ENCODE results near the gene LAMB1. TPM values are rescaled to one million over a fixed set of nuclear protein-coding genes. Genes with fewer than 3 reads are reported as not detected.

The LAMB1 gene
- total RNA-seq, 1 donor from 2014 or later, result 226 TPM

- Mint-ChIP-seq H3K36me3 (peaks cover 46% of the 10 kb centered on the region), H3K4me3 (no peak overlapping the region), H3K27me3 (no peaks in the 10 kb centered on the region), H3K4me1 (ENCODE audit: unreplicated experiment) (peaks cover 15% of the 10 kb centered on the region), H3K27ac (no peak overlapping the region), H3K9me3 (no peaks in the 10 kb centered on the region)
- DNase-seq (ENCODE audit: extremely low spot score, unreplicated experiment), result no peak
- no peak for TF ChIP-seq CTCF (conservative IDR thresholded peaks at IDR 0.05)
Measured at GRCh38 chr7:107968449-107968848, 34.5 kb downstream of the LAMB1 start.

- no peaks in the 10 kb centered on the region for H3K27me3 Mint-ChIP-seq
- no peak for DNase-seq (ENCODE audit: extremely low spot score, unreplicated experiment)
- peaks cover 42% of the 10 kb centered on the region for H3K36me3 Mint-ChIP-seq
- no peaks in the 10 kb centered on the region for H3K9me3 Mint-ChIP-seq
- no peak for TF ChIP-seq CTCF (conservative IDR thresholded peaks at IDR 0.05)
- no peak overlapping the region for H3K27ac Mint-ChIP-seq
- peaks cover 8% of the 10 kb centered on the region for H3K4me1 Mint-ChIP-seq (ENCODE audit: unreplicated experiment)
- H3K4me3 Mint-ChIP-seq, result no peak overlapping the region
Measured at GRCh38 chr7:107967420-107967819, 35.5 kb downstream of the LAMB1 start.

DNA sequence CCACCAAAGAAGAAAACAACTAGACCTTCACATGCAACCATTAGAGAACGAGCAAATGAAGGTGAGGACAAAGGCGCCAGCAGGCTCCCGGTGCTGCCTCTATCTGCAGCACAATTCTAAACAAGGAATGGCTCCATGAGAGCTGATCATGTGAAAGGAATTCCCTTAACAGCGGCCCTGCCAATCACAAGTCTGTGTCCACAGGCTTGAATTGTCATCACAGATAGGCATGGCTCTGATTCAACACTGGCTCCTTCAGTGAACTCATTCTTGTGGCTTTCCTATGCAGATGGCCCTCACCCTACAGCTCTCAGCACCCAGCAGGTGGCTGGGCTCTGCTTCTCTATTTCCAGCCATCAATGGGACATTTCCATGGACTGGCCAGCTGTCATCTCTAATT, 36.2 kb downstream of the LAMB1 start:
- H3K27me3 Mint-ChIP-seq, result no peaks in the 10 kb centered on the region
- no peak for DNase-seq (ENCODE audit: extremely low spot score, unreplicated experiment)
- TF ChIP-seq CTCF (conservative IDR thresholded peaks at IDR 0.05), result no peak
- H3K9me3 Mint-ChIP-seq, result no peaks in the 10 kb centered on the region
- no peak overlapping the region for H3K27ac Mint-ChIP-seq
- H3K4me3 Mint-ChIP-seq, result no peak overlapping the region
- peaks cover 40% of the 10 kb centered on the region for H3K36me3 Mint-ChIP-seq
- H3K4me1 Mint-ChIP-seq (ENCODE audit: unreplicated experiment), result peaks cover 4% of the 10 kb centered on the region

DNA sequence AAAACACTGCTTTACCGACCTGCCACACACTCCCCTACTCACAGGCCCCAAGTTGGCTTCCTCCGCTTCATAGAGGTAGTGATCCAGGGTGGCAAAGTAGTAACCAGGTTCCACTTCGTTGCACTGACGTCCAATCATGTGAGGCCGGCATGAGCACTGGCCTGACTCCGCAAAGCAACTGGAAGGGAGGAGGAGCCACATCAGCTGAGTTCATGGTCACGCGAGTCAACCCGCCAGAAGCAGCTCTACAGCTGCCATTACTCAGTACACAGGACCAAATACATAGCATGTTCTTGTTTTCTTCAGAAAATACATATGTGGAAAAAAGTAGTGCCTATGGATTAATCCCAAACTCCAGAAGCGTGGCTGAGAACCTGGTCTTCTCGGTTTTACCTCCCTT, 38.5 kb downstream of the LAMB1 start:
- Mint-ChIP-seq H3K36me3 (peaks cover 44% of the 10 kb centered on the region), H3K4me1 (ENCODE audit: unreplicated experiment) (no peaks in the 10 kb centered on the region), H3K4me3 (no peak overlapping the region), H3K9me3 (no peaks in the 10 kb centered on the region), H3K27me3 (no peaks in the 10 kb centered on the region), H3K27ac (no peak overlapping the region)
- no peak for TF ChIP-seq CTCF (conservative IDR thresholded peaks at IDR 0.05)
- no peak for DNase-seq (ENCODE audit: extremely low spot score, unreplicated experiment)

DNA sequence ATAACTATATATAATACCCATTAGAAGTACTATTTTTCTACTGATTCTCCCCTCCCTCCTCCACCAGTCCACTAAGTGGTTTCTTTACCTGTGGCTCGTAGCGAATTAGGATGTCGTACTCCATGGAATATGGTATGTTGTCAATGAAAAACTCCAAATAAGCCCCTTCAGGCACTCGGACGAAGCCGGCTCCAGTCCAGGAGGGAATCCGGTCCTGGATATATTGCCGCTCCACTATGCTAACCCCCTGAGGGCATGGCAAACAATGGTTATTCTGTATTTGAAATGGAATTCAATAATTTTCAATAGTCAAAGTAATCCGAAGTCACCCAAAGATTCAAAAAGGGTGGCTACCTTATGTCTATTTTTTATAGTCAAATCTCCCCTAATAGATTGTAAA, 40.1 kb downstream of the LAMB1 start:
- H3K36me3 Mint-ChIP-seq, result peaks cover 55% of the 10 kb centered on the region
- no peak overlapping the region for H3K4me3 Mint-ChIP-seq
- no peaks in the 10 kb centered on the region for H3K27me3 Mint-ChIP-seq
- H3K9me3 Mint-ChIP-seq, result no peaks in the 10 kb centered on the region
- H3K27ac Mint-ChIP-seq, result no peak overlapping the region
- no peak for DNase-seq (ENCODE audit: extremely low spot score, unreplicated experiment)
- no peak for TF ChIP-seq CTCF (conservative IDR thresholded peaks at IDR 0.05)
- peaks cover 4% of the 10 kb centered on the region for H3K4me1 Mint-ChIP-seq (ENCODE audit: unreplicated experiment)

DNA sequence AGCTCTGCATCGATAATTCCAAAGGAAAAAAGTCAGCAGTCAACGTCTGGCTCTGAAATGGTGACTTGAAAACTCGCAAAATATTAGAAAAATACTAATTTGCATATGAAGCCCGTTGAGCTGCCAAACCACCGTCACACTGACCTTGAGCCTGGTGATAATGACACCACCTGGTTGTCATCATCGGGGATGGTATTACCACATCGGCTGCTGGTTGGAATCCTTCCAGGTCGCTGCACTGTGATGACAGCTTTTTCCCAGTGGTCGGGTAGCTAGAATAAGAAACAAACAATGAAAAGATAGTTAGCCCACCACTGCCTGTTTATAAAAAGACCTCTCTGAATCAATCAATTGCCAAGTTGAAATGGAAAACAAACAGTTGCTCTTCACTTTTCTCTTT, 41.6 kb downstream of the LAMB1 start:
- H3K36me3 Mint-ChIP-seq, result peaks cover 55% of the 10 kb centered on the region
- H3K27me3 Mint-ChIP-seq, result no peaks in the 10 kb centered on the region
- no peak overlapping the region for H3K27ac Mint-ChIP-seq

More for the DNA sequence above, 41.6 kb downstream of the LAMB1 start:
- Mint-ChIP-seq H3K9me3 (no peaks in the 10 kb centered on the region), H3K4me3 (no peak overlapping the region), H3K4me1 (ENCODE audit: unreplicated experiment) (peaks cover 4% of the 10 kb centered on the region)
- DNase-seq (ENCODE audit: extremely low spot score, unreplicated experiment), result no peak
- TF ChIP-seq CTCF (conservative IDR thresholded peaks at IDR 0.05), result no peak

Measured in type B pancreatic cell (in vitro differentiated cells).